NCI-H748 (cell line): ENCODE data around the gene CORT.
"Not testable (repeated sequence)": the region's sequence is repeated elsewhere in the genome, so short reads cannot be mapped to it uniquely, and the experiment has no call there.

Experiments used
- DNase-seq: peaks from one replicate; lab custom pipeline; 2025; ENCODE audit not compliant: unreplicated experiment; lab: John Stamatoyannopoulos, UW

The CORT gene, protein sequence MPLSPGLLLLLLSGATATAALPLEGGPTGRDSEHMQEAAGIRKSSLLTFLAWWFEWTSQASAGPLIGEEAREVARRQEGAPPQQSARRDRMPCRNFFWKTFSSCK

DNA sequence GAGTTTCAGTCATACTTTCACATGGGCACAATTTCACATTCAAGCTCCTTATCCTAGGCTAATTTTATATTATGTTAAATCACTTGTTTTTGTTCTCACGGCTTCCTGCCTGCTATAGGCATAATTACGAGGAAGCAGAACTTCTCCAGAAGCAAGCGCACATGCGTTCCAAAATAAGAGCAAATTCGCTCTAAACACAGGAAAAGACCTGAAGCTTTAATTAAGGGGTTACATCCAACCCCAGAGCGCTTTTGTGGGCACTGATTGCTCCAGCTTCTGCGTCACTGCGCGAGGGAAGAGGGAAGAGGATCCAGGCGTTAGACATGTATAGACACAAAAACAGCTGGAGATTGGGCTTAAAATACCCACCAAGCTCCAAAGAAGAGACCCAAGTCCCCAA is at the start of gene CORT:
CORT (plus strand) TSS at position 281 of the 400 bp plus-strand sequence. CDS start 193 bp downstream, outside the sequence.
- no peak for DNase-seq

- no peak for DNase-seq
Observed at GRCh38 chr1:10401281-10401680, 48.5 kb upstream of the CORT start.

- DNase-seq, result no peak
Observed at GRCh38 chr1:10402729-10403274, 47.0 kb upstream of the CORT start.

DNA sequence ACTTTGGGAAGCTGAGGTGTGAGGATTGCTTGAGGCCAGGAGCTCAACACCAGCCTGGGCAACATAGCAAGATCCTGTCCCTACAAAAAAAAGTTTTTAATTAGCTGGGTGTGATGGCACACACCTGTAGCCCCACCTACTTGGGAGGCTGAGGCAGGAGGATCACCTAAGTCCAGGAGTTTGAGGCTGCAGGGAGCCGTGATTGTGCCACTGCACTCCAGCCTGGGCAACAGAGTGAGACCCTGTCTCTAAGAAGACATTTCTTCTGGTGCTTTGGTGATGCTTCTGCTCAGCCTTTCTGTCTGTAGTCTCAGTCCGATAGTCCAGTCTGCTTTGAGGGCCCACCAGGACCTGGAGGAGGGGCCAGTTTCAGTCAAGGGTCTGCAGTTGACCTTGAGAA is 42.6 kb upstream of the CORT start:
- no peak for DNase-seq

GRCh38 chr1:10415211-10415930 is 34.5 kb upstream of the CORT start:
- no peak for DNase-seq

- DNase-seq, result not testable (repeated sequence)
Observed at GRCh38 chr1:10415967-10416366, 33.9 kb upstream of the CORT start.

DNA sequence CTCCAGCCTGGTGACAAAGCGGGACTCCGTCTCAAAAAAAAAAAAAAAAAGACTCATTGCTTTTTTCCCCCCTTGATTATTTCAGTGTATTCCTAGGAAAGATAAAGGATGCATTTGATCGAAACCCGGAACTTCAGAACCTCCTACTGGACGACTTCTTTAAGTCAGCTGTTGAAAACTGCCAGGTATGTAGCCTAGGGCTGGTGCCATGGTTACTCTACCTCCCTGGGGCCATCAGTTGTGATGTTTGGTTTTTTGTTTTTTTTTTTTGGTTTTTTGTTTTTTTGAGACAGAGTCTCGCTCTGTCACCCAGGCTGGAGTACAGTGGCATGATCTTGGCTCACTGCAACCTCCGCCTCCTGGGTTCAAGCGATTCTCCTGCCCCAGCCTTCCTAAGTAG is 31.1 kb upstream of the CORT start:
- DNase-seq, result not testable (repeated sequence)

- no peak for DNase-seq
Observed at GRCh38 chr1:10419351-10419750, 30.5 kb upstream of the CORT start.

- no peak for DNase-seq
Observed at GRCh38 chr1:10421637-10422036, 28.2 kb upstream of the CORT start.

GRCh38 chr1:10424034-10424433 is 25.8 kb upstream of the CORT start:
- no peak for DNase-seq

GRCh38 chr1:10424651-10425050 is 25.2 kb upstream of the CORT start:
- DNase-seq, result no peak

- not testable (repeated sequence) for DNase-seq
Observed at GRCh38 chr1:10425826-10426534, 23.9 kb upstream of the CORT start.

GRCh38 chr1:10426535-10426848 is 23.3 kb upstream of the CORT start:
- not testable (repeated sequence) for DNase-seq

- DNase-seq, result no peak
Observed at GRCh38 chr1:10428984-10429383, 20.8 kb upstream of the CORT start.

GRCh38 chr1:10429868-10430215 is 20.0 kb upstream of the CORT start:
- no peak for DNase-seq

GRCh38 chr1:10430216-10431069 is 19.4 kb upstream of the CORT start, which contains the start of gene CENPS:
CENPS (plus strand) TSS chr1:10430433; CDS start chr1:10430518, 85 bp downstream.
- peak; percentile 91 for DNase-seq

DNA sequence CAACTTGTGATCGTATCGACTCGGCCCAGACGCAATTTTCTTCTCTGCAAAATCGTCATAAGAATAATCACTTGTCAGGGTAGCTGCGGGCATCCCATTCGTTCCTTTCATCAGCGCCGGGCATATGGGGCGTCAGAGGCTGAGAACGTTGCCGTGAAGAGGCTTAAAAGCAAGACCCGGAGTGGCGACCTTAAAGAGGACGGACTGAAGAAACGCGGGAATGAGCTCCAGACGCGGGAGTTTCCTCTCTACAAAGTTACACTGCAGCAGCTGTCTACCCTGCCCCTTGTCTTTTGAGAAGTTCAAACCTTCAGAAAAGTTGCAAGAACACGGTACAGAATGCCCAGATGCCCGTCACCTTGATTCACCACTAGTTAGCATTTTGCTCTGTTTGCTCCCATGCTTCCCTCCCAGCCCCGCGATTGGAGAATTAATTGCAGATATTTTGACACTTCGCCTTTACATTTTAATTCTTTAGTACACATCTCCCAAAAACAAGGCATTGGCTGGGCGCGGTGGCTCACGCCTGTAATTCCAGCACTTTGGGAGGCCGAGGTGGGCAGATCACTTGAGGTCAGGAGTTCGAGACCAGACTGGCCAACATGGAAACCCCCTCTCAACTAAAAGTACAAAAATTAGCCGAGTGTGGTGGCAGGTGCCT is 18.6 kb upstream of the CORT start:
- peak; percentile 52 for DNase-seq

DNA sequence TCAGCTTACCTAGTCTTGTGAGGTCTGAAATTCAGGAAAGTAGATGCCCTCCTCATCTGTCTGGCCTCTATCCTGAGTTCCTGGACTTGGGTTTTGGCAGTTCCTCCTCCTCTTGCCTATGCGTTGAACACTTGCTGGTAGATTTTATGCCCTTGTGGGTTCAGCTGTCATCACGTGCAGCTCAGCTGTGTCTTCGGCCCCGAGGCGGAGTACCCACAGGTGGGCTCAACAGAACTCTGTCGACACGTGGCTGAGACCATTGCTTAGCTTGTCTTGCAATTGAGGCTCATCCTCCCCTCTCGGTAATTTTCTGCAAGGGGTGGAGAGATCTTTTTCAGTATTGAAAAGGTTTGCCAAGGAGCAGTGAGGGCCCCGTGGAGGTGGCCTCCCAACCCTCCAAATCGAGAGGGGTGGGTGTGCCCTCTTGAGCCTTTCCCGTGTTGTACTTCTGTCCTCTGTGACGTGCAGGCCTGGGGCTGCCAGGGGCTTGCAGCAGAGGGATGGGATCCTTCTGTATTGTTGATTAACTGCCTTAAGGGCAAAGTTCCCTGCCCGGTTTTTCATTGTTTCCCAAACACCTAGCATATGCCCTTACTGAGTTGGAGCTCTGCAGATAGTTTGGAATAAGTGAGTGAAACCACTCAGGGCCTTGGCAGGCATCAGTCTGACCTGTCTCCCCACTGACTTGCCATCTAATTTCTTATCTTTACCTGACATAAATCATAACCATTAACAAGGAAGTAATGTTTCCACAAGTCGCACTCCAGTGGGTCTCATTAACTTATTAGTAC is 16.7 kb upstream of the CORT start:
- DNase-seq, result no peak

DNA sequence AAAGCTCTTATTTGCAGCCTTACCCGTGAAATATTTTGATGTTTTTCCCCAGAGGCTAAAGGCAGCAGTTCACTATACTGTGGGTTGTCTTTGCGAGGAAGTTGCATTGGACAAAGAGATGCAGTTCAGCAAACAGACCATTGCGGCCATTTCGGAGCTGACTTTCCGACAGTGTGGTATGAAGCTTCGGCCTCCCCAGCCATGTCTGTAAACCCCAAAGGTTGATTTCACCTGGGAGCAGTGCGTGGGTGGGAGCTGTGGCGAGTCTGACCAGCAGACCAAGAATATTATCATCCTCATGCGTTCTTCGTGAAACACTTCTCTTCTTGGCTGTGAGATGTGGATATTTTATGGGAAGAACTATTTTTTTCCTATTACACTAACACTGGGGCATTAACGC is 16.0 kb upstream of the CORT start:
- DNase-seq, result no peak

DNA sequence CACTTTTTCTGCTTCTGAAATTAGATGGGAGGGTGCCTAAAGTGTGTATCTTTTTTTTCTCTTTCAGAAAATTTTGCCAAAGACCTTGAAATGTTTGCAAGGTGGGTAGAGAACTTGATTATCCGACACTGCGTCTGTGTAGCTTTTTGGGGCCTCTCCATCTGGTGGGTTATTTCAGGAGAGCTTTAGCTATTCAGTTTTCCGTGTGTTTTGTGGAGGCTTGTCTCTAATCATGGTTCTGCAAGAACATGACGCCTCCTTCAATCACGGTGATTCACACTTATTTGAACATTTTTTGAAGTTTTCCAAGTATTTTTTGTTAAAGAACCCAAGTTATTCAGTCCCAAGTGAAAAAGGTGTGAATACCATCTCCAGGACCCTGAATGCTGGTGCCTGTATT is 15.2 kb upstream of the CORT start:
- no peak for DNase-seq
